ENCODE measurements around the gene RAD51B. TPM values are rescaled to one million over a fixed set of nuclear protein-coding genes. Genes with fewer than 3 reads are reported as not detected.

RAD51B gene
- total RNA-seq, 6 experiments from 2014 or later = 2.7 to 5.8 (median 4.3) TPM

GRCh38 chr14:67882986-67883555, 63.5 kb downstream of the RAD51B start:
- intact Hi-C loops (cut with DNase I) = no loop called here
- peak; percentile 24 to 58 (median 41) for ATAC-seq
- H3K4me1 ChIP-seq = no peaks in the 10 kb centered on the region
- no peaks in the 10 kb centered on the region for H3K9me3 ChIP-seq
- DNase-seq = no peak
- no peak overlapping the region for H3K4me3 ChIP-seq
- no peak for TF ChIP-seq POLR2A (IDR thresholded peaks at IDR 0.05)
- no peak for TF ChIP-seq CTCF (IDR thresholded peaks at IDR 0.05)
- H3K27ac ChIP-seq = no peak overlapping the region
- 94% methylated on average over 2 of the region's 4 CpGs for WGBS (ENCODE audit: insufficient coverage, low coverage, low lambda C conversion rate, missing lambda C conversion rate)
- H3K36me3 ChIP-seq = no peaks in the 10 kb centered on the region
- no peaks in the 10 kb centered on the region for H3K27me3 ChIP-seq

- Histone ChIP-seq H3K36me3 (no peaks in the 10 kb centered on the region), H3K27me3 (no peaks in the 10 kb centered on the region), H3K4me1 (no peaks in the 10 kb centered on the region), H3K9me3 (no peaks in the 10 kb centered on the region), H3K27ac (no peak overlapping the region), H3K4me3 (no peak overlapping the region)
- intact Hi-C loops (cut with DNase I) = no loop called here
- no peak for TF ChIP-seq POLR2A (IDR thresholded peaks at IDR 0.05)
- peak; percentile 32 to 45 (median 38) for TF ChIP-seq CTCF (IDR thresholded peaks at IDR 0.05)
- ATAC-seq = peak in 3 of 4 donors; percentile 27 to 42 (median 35)
- WGBS (ENCODE audit: insufficient coverage, low coverage, low lambda C conversion rate, missing lambda C conversion rate) = 34% methylated on average over 1 of the region's 1 CpG
- DNase-seq = no peak
Measured at GRCh38 chr14:67883717-67884116, 64.1 kb downstream of the RAD51B start.

- H3K9me3 ChIP-seq = no peaks in the 10 kb centered on the region
- DNase-seq (no peak), ATAC-seq (no peak)
- intact Hi-C loops (cut with DNase I) = no loop called here
- H3K4me3 ChIP-seq = no peak overlapping the region
- no peaks in the 10 kb centered on the region for H3K4me1 ChIP-seq
- H3K36me3 ChIP-seq = no peaks in the 10 kb centered on the region
- H3K27ac ChIP-seq = no peak overlapping the region
- WGBS (ENCODE audit: insufficient coverage, low coverage, low lambda C conversion rate, missing lambda C conversion rate) = 77% methylated on average over 2 of the region's 2 CpGs
- no peak for TF ChIP-seq CTCF (IDR thresholded peaks at IDR 0.05)
- H3K27me3 ChIP-seq = no peaks in the 10 kb centered on the region
Measured at GRCh38 chr14:67886191-67886590, 66.6 kb downstream of the RAD51B start.

- H3K27me3 ChIP-seq = no peaks in the 10 kb centered on the region
- WGBS (ENCODE audit: insufficient coverage, low coverage, low lambda C conversion rate, missing lambda C conversion rate) = 81% methylated on average over 3 of the region's 3 CpGs
- H3K9me3 ChIP-seq = no peaks in the 10 kb centered on the region
- no peak overlapping the region for H3K4me3 ChIP-seq
- no peak for TF ChIP-seq CTCF (IDR thresholded peaks at IDR 0.05)
- no peak for TF ChIP-seq POLR2A (IDR thresholded peaks at IDR 0.05)
- H3K36me3 ChIP-seq = no peaks in the 10 kb centered on the region
- intact Hi-C loops (cut with DNase I) = no loop called here
- no peaks in the 10 kb centered on the region for H3K4me1 ChIP-seq
- ATAC-seq (no peak), DNase-seq (no peak)
- H3K27ac ChIP-seq = no peak overlapping the region
Measured at GRCh38 chr14:67887478-67887877, 67.9 kb downstream of the RAD51B start.

- DNase-seq (no peak), ATAC-seq (no peak)
- intact Hi-C loops (cut with DNase I) = no loop called here
- Histone ChIP-seq H3K27me3 (no peaks in the 10 kb centered on the region), H3K4me3 (no peak overlapping the region), H3K4me1 (no peaks in the 10 kb centered on the region), H3K27ac (no peak overlapping the region), H3K36me3 (no peaks in the 10 kb centered on the region), H3K9me3 (no peaks in the 10 kb centered on the region)
- no peak for TF ChIP-seq POLR2A (IDR thresholded peaks at IDR 0.05)
- no peak for TF ChIP-seq CTCF (IDR thresholded peaks at IDR 0.05)
- WGBS (ENCODE audit: insufficient coverage, low coverage, low lambda C conversion rate, missing lambda C conversion rate) = 92% methylated on average over 4 of the region's 4 CpGs
Measured at GRCh38 chr14:67889455-67889854, 69.9 kb downstream of the RAD51B start.
